ENCODE data around the gene BCL11A. TPM values are rescaled to one million over a fixed set of nuclear protein-coding genes. Genes with fewer than 3 reads are reported as not detected.

The BCL11A gene
- polyA plus RNA-seq, 1 donor from 2014 or later = 44.0 TPM

- H3K27me3 ChIP-seq (ENCODE audit: insufficient read depth, low read depth, low read length) = no peaks in the 10 kb centered on the region
- H3K4me2 ChIP-seq (ENCODE audit: low read length) = no peak overlapping the region
- H3F3A ChIP-seq (ENCODE audit: insufficient read depth, low read length, poor library complexity, severe bottlenecking) = no peaks in the 10 kb centered on the region
- no peaks in the 10 kb centered on the region for H3K36me3 ChIP-seq (ENCODE audit: insufficient read depth, low read length)
- H3K79me2 ChIP-seq (replicated peaks; ENCODE audit: insufficient read depth, low read length) = peaks cover 95% of the 10 kb centered on the region
- H2AFZ ChIP-seq (ENCODE audit: low read depth, low read length) = no peak overlapping the region
- H3K9ac ChIP-seq (ENCODE audit: low read length) = no peak overlapping the region
- no peaks in the 10 kb centered on the region for H3K9me3 ChIP-seq (ENCODE audit: low read length)
- peaks cover 3% of the 10 kb centered on the region for H4K20me1 ChIP-seq (ENCODE audit: insufficient read depth)
- H3K9me2 ChIP-seq (ENCODE audit: insufficient read depth, low read length) = no peaks in the 10 kb centered on the region
- no peak overlapping the region for H3K27ac ChIP-seq (ENCODE audit: low read length)
- H3K4me3 ChIP-seq (ENCODE audit: low read length) = no peak overlapping the region
- TF ChIP-seq SMC3 (conservative IDR thresholded peaks at IDR 0.05; ENCODE audit: poor library complexity) (no peak), RAD21 (conservative IDR thresholded peaks at IDR 0.05) (no peak), TAF1 (IDR thresholded peaks at IDR 0.05; ENCODE audit: low read depth) (no peak), POLR2AphosphoS5 (IDR thresholded peaks at IDR 0.05) (no peak), EZH2 (IDR thresholded peaks at IDR 0.05; ENCODE audit: borderline replicate concordance, insufficient read depth, low read length, poor library complexity, severe bottlenecking) (no peak), MXI1 (conservative IDR thresholded peaks at IDR 0.05; ENCODE audit: poor library complexity, severe bottlenecking) (no peak), EP300 (conservative IDR thresholded peaks at IDR 0.05; ENCODE audit: poor library complexity, severe bottlenecking) (no peak), CTCF (IDR thresholded peaks at IDR 0.05; ENCODE audit: poor library complexity, severe bottlenecking) (no peak), REST (IDR thresholded peaks at IDR 0.05; ENCODE audit: borderline replicate concordance) (no peak)
These were observed 24.2 kb downstream of the BCL11A start for GRCh38 chr2:60529136-60529784.

- Histone ChIP-seq H3K4me3 (ENCODE audit: low read length) (no peak overlapping the region), H3K9me2 (ENCODE audit: insufficient read depth, low read length) (no peaks in the 10 kb centered on the region), H3K9ac (ENCODE audit: low read length) (no peak overlapping the region), H3K79me2 (replicated peaks; ENCODE audit: insufficient read depth, low read length) (peaks cover 95% of the 10 kb centered on the region), H3F3A (ENCODE audit: insufficient read depth, low read length, poor library complexity, severe bottlenecking) (no peaks in the 10 kb centered on the region), H3K4me2 (ENCODE audit: low read length) (no peak overlapping the region), H4K20me1 (ENCODE audit: insufficient read depth) (peaks cover 3% of the 10 kb centered on the region), H3K9me3 (ENCODE audit: low read length) (no peaks in the 10 kb centered on the region), H3K36me3 (ENCODE audit: insufficient read depth, low read length) (no peaks in the 10 kb centered on the region), H3K27ac (ENCODE audit: low read length) (no peak overlapping the region), H2AFZ (ENCODE audit: low read depth, low read length) (no peak overlapping the region), H3K27me3 (ENCODE audit: insufficient read depth, low read depth, low read length) (no peaks in the 10 kb centered on the region)
- TF ChIP-seq POLR2AphosphoS5 (IDR thresholded peaks at IDR 0.05) (no peak), CTCF (IDR thresholded peaks at IDR 0.05; ENCODE audit: poor library complexity, severe bottlenecking) (no peak), SMC3 (conservative IDR thresholded peaks at IDR 0.05; ENCODE audit: poor library complexity) (no peak), TAF1 (IDR thresholded peaks at IDR 0.05; ENCODE audit: low read depth) (no peak), EP300 (conservative IDR thresholded peaks at IDR 0.05; ENCODE audit: poor library complexity, severe bottlenecking) (no peak), REST (IDR thresholded peaks at IDR 0.05; ENCODE audit: borderline replicate concordance) (no peak), EZH2 (IDR thresholded peaks at IDR 0.05; ENCODE audit: borderline replicate concordance, insufficient read depth, low read length, poor library complexity, severe bottlenecking) (no peak), RAD21 (conservative IDR thresholded peaks at IDR 0.05) (no peak)
These were observed 25.0 kb downstream of the BCL11A start for GRCh38 chr2:60528281-60529020.
